Brain pericyte (primary cell): ENCODE results near the gene MUC4.

Experiments
- DNase-seq: peaks from one replicate; pipeline ENCODE4 v3.0.0-alpha.2; 2012; ENCODE audit warnings: low read depth, low spot score

Gene MUC4

GRCh38 chr3:195699388-195699771 is 112.3 kb downstream of the MUC4 start:
- DNase-seq = peak; percentile 58

GRCh38 chr3:195698647-195699387 is 112.9 kb downstream of the MUC4 start:
- DNase-seq = peak; percentile 92

- no peak for DNase-seq
Measured at GRCh38 chr3:195698325-195698646, 113.4 kb downstream of the MUC4 start.

GRCh38 chr3:195697582-195698324 is 114.0 kb downstream of the MUC4 start:
- peak; percentile 94 for DNase-seq
